HepG2 (cell line): ENCODE data around the gene WNT7B. TPM values are rescaled to one million over a fixed set of nuclear protein-coding genes. Genes with fewer than 3 reads are reported as not detected.

Experiments used
- CEBPZ ChIP-seq: IDR thresholded peaks from 2 replicates; pipeline ENCODE4 v1.6.1; 2012; ENCODE audit warnings: low read length, improper control_type of control experiment
- MBNL3 ChIP-seq: fragments of 250-450 bp; sonication (Bioruptor Pico); conservative IDR thresholded peaks from 2 replicates; pipeline ENCODE4 v1.8.0; 2022; ENCODE audit warnings: mild to moderate bottlenecking, inconsistent platforms
- ZNF335 ChIP-seq: sonication (generic); formaldehyde crosslinking; IDR thresholded peaks from 2 replicates; pipeline ENCODE4 v1.4.0; 2020; ENCODE audit warnings: missing genetic modification reagents
- polyA plus RNA-seq, 8 experiments: library from polyadenylated mRNA; depleted of rRNA in 3 of 8; stranded (reverse) in 7 of 8; unstranded in 1 of 8; fragments of >200 nt; fragmentation: Illumina TruSeq in 4 of 8; extraction: Trizol in 4 of 8; gene quantifications; 2 replicates each; pipeline versions ENCODE4 v1.2.1 to v1.2.3, GENCODE V29; 2011 to 2016; ENCODE audit warnings: low read depth in 4 of 8, missing spikeins in 1 of 8, mixed read lengths in 1 of 8; ENCODE audit not compliant: insufficient read depth in 1 of 8
- total RNA-seq, 5 experiments: library from RNA; depleted of rRNA; stranded (reverse); fragments of >200 nt; fragmentation: Illumina TruSeq; extraction: Trizol; gene quantifications; 2 replicates each; pipeline ENCODE4 v1.2.3, GENCODE V29; 2016; ENCODE audit warnings: low read depth in 1 of 5
- TF ChIP-seq, protein P1 (sequence below): sonication (generic); formaldehyde crosslinking; IDR thresholded peaks from 2 replicates; pipeline ENCODE4 v1.4.0; 2020; ENCODE audit warnings: missing genetic modification reagents, borderline replicate concordance

The WNT7B gene
- total and polyA plus RNA-seq, 2 of the 13 experiments (the other 11 are each of a cell fraction or from before 2014, with no cell fraction given) = 0.09 TPM; not detected in 1

GRCh38 chr22:45877036-45877380, 100.0 kb downstream of the WNT7B start (continued):
- TF ChIP-seq, protein P1, sequence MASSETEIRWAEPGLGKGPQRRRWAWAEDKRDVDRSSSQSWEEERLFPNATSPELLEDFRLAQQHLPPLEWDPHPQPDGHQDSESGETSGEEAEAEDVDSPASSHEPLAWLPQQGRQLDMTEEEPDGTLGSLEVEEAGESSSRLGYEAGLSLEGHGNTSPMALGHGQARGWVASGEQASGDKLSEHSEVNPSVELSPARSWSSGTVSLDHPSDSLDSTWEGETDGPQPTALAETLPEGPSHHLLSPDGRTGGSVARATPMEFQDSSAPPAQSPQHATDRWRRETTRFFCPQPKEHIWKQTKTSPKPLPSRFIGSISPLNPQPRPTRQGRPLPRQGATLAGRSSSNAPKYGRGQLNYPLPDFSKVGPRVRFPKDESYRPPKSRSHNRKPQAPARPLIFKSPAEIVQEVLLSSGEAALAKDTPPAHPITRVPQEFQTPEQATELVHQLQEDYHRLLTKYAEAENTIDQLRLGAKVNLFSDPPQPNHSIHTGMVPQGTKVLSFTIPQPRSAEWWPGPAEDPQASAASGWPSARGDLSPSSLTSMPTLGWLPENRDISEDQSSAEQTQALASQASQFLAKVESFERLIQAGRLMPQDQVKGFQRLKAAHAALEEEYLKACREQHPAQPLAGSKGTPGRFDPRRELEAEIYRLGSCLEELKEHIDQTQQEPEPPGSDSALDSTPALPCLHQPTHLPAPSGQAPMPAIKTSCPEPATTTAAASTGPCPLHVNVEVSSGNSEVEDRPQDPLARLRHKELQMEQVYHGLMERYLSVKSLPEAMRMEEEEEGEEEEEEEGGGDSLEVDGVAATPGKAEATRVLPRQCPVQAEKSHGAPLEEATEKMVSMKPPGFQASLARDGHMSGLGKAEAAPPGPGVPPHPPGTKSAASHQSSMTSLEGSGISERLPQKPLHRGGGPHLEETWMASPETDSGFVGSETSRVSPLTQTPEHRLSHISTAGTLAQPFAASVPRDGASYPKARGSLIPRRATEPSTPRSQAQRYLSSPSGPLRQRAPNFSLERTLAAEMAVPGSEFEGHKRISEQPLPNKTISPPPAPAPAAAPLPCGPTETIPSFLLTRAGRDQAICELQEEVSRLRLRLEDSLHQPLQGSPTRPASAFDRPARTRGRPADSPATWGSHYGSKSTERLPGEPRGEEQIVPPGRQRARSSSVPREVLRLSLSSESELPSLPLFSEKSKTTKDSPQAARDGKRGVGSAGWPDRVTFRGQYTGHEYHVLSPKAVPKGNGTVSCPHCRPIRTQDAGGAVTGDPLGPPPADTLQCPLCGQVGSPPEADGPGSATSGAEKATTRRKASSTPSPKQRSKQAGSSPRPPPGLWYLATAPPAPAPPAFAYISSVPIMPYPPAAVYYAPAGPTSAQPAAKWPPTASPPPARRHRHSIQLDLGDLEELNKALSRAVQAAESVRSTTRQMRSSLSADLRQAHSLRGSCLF (CRISPR knock-in tag) = no peak
- no peak for TF ChIP-seq ZNF335 (CRISPR knock-in tag)
- TF ChIP-seq MBNL3 (CRISPR knock-in tag) = no peak
- TF ChIP-seq CEBPZ = no peak
